Lower leg skin (tissue), 4 donors: Measurements from ENCODE around the gene MFNG. TPM values are rescaled to one million over a fixed set of nuclear protein-coding genes. Genes with fewer than 3 reads are reported as not detected.

Source experiments
- DNase-seq, 2 donors: peaks; one replicate each; pipeline ENCODE4 v3.0.0-alpha.2; 2019; ENCODE audit warnings: low spot score in 2 of 2
- H3K4me3 ChIP-seq: fragments of 200-600 bp; sonication (generic); 2 replicates; pipeline ENCODE4 v1.5.1; 2017; ENCODE audit warnings: mild to moderate bottlenecking, low read depth; ENCODE audit not compliant: poor library complexity, severe bottlenecking
- POLR2A ChIP-seq, 2 donors: fragments of 450-650 bp; IDR thresholded peaks; one replicate each; pipeline ENCODE4 v1.6.1; 2016 to 2017; ENCODE audit warnings: antibody characterized with exemption in 2 of 2, mild to moderate bottlenecking in 1 of 2, moderate library complexity in 1 of 2
- WGBS, 2 donors: methylation state at CpG; one replicate each; pipeline ENCODE4 v1.1.5; 2018; 5-methylcytosine and 5-hydroxymethylcytosine counted together
- intact Hi-C: fragments of 100-400 bp; cut with DNase I; formaldehyde crosslinking; loops from one replicate; pipeline ENCODE4 v1.15.0; 2023; ENCODE audit warnings: low total_unique reads
- total RNA-seq, 4 donors: library from RNA; depleted of rRNA; stranded (reverse); fragments of >200 nt; gene quantifications; one replicate each; pipeline ENCODE4 v1.1.0, GENCODE V29; 2016
- TF ChIP-seq, protein P1 (sequence below), 3 donors: fragments of 450-650 bp; IDR thresholded peaks; one replicate each; pipeline ENCODE4 v1.5.1; 2016; ENCODE audit warnings: antibody characterized with exemption in 3 of 3, mild to moderate bottlenecking in 3 of 3, moderate library complexity in 2 of 3

MFNG gene
- total RNA-seq, 4 donors from 2014 or later: 5.7 to 13.0 (median 6.3) TPM

DNA sequence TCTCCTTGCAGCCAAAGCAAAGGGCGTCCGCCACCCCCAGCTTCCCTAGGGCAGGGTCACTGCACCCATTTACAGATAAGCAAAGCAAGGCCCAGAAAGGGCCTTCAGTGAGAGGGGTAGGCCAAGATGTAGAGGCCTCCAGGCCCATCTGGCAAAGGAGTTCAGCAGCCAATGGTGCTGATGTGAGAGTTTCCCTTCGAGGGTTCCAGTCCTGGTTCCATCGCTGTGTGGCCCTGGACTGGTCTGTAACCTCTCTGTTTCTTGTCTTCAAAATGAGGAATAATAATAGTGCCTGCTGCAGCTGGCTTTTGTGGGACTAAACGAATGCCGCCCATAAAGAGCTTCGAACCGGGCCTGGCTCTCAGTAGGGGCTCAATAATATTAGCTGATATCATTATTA, 62.9 kb downstream of the MFNG start:
- DNase-seq: no peak
- TF ChIP-seq, protein P1, sequence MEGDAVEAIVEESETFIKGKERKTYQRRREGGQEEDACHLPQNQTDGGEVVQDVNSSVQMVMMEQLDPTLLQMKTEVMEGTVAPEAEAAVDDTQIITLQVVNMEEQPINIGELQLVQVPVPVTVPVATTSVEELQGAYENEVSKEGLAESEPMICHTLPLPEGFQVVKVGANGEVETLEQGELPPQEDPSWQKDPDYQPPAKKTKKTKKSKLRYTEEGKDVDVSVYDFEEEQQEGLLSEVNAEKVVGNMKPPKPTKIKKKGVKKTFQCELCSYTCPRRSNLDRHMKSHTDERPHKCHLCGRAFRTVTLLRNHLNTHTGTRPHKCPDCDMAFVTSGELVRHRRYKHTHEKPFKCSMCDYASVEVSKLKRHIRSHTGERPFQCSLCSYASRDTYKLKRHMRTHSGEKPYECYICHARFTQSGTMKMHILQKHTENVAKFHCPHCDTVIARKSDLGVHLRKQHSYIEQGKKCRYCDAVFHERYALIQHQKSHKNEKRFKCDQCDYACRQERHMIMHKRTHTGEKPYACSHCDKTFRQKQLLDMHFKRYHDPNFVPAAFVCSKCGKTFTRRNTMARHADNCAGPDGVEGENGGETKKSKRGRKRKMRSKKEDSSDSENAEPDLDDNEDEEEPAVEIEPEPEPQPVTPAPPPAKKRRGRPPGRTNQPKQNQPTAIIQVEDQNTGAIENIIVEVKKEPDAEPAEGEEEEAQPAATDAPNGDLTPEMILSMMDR (IDR thresholded peaks at IDR 0.05): no peak
- no peak for TF ChIP-seq POLR2A (IDR thresholded peaks at IDR 0.05)
- intact Hi-C loops: no loop called here
- no peak overlapping the region for H3K4me3 ChIP-seq
- WGBS, 2 donors: 84 to 93% methylated on average over 8 of the region's 8 CpGs

DNA sequence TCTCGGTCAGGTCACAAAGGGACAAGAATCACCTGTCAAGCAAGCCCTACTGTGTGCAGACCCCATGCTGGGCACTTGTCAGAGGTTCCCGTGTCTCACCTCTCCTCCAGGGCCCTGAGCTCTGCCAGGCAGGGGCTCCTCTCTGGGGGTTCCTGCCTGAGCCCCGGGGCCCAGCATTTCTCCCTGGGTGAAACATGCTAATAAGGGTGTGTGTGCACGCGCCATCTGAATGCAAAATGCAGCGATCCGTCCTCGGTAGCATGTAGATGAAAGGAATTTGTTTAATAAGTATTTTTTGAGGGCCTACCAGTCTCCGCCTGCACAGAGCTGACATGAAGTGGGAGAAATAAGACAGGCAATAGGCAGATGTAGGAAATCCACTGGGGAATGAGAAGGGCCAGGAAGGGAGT, 64.7 kb downstream of the MFNG start:
- H3K4me3 ChIP-seq: no peak overlapping the region
- DNase-seq: no peak
- WGBS, 2 donors: 59 to 63% methylated on average over 8 to 9 of the region's 9 CpGs
- no peak for TF ChIP-seq POLR2A (IDR thresholded peaks at IDR 0.05)
- TF ChIP-seq, protein P1 (IDR thresholded peaks at IDR 0.05): no peak
- intact Hi-C loops: no loop called here

- peak in 1 of 2 donors; percentile 55 for DNase-seq
- intact Hi-C loops: no loop called here
- TF ChIP-seq POLR2A (IDR thresholded peaks at IDR 0.05): no peak
- TF ChIP-seq, protein P1 (IDR thresholded peaks at IDR 0.05): no peak
- WGBS, 2 donors: 20 to 29% methylated on average over 18 of the region's 18 CpGs
- no peak overlapping the region for H3K4me3 ChIP-seq
Measured at GRCh38 chr22:37420686-37421467, 65.3 kb downstream of the MFNG start.

GRCh38 chr22:37419969-37420685, 66.1 kb downstream of the MFNG start:
- intact Hi-C loops: no loop called here
- no peak overlapping the region for H3K4me3 ChIP-seq
- no peak for DNase-seq
- TF ChIP-seq, protein P1 (IDR thresholded peaks at IDR 0.05): no peak
- TF ChIP-seq POLR2A (IDR thresholded peaks at IDR 0.05): no peak
- 1 to 2% methylated on average over 35 to 52 of the region's 70 CpGs for WGBS, 2 donors

DNA sequence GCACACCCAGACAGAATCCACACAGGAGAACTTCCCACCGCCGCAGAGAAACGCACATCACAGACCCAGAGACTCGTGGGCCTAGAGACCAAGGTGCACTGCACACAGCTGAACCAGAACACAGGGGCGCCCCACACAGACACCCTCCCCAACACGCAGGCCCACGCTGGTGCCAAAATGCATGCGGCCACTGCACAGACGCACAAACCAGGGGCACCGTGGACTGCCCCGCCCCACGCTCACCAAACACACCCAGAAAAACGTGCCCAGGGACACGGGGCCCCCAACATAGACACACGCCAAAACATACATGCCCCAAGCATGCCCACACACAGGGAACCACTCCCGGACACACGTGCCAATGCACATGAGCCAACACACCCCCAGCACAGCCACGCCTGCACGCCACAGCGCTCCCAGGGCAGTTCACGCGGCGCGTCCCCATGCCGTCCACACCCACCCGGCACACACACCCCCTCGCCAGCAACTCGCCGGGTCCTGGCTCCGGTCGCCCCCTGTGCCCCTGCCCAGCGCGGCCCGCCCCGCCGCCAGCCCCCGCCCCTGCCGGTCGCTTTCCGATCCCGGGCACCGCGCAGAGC, 66.7 kb downstream of the MFNG start:
- WGBS, 2 donors: 4 to 8% methylated on average over 21 to 39 of the region's 43 CpGs
- intact Hi-C loops: no loop called here
- H3K4me3 ChIP-seq: no peak overlapping the region
- TF ChIP-seq, protein P1 (IDR thresholded peaks at IDR 0.05): no peak
- no peak for TF ChIP-seq POLR2A (IDR thresholded peaks at IDR 0.05)
- DNase-seq: peak in 1 of 2 donors; percentile 17

Other genes with a start within 250 kb of the MFNG start
- gene RAC2, start 242.1 kb downstream of the MFNG start, total RNA-seq: 1 to 10 TPM; 2.6 to 8.6 (median 6.7) TPM
- gene CYTH4, start 203.9 kb downstream of the MFNG start, total RNA-seq: 10 to 100 TPM in 1 of 4 donors, 1 to 10 TPM in 3; 1.4 to 13.1 (median 3.0) TPM
- gene ELFN2, start 58.9 kb downstream of the MFNG start, total RNA-seq: 1 to 10 TPM in 2 of 4 donors, under 1 TPM in 2; 0.26 to 1.5 (median 0.82) TPM
- 10 to 100 TPM; 13.2 to 22.5 (median 18.6) TPM for gene CARD10, start 33.0 kb upstream of the MFNG start, total RNA-seq
- 10 to 100 TPM; 44.4 to 80.1 (median 70.5) TPM for gene CDC42EP1, start 74.1 kb upstream of the MFNG start, total RNA-seq
- gene LGALS2, start 93.7 kb upstream of the MFNG start, total RNA-seq: 1 to 10 TPM in 1 of 4 donors, not detected in 3; 1.4 TPM
- gene GGA1, start 122.5 kb upstream of the MFNG start, total RNA-seq: 10 to 100 TPM; 50.3 to 66.0 (median 53.6) TPM
- 10 to 100 TPM; 29.1 to 83.3 (median 60.3) TPM for gene SH3BP1, start 153.3 kb upstream of the MFNG start, total RNA-seq
- 1 to 10 TPM; 1.8 to 4.6 (median 3.2) TPM for gene PDXP, start 172.3 kb upstream of the MFNG start, total RNA-seq
- 100 to 1,000 TPM; 110 to 347 (median 232) TPM for gene LGALS1, start 189.3 kb upstream of the MFNG start, total RNA-seq
- 10 to 100 TPM; 24.3 to 72.3 (median 36.1) TPM for gene NOL12, start 200.0 kb upstream of the MFNG start, total RNA-seq
- gene TRIOBP, start 210.7 kb upstream of the MFNG start, total RNA-seq: 10 to 100 TPM; 45.3 to 86.4 (median 65.1) TPM